Peyer's patch (tissue), 4 donors: Measurements from ENCODE around the gene FGF22.

Experiments
- CTCF ChIP-seq, 6 experiments: fragments of 450-650 bp in 4 of 6; fragments of 200-600 bp in 2 of 6; sonication (generic) in 1 of 6; IDR thresholded peaks; one replicate each; pipeline ENCODE4 v1.5.1; 2017 to 2019; ENCODE audit warnings: antibody characterized with exemption in 6 of 6, mild to moderate bottlenecking in 3 of 6, moderate library complexity in 1 of 6
- POLR2A ChIP-seq, 2 donors: fragments of 450-650 bp; IDR thresholded peaks; one replicate each; pipeline ENCODE4 v1.5.1; 2017; ENCODE audit warnings: antibody characterized with exemption in 2 of 2, mild to moderate bottlenecking in 2 of 2, moderate library complexity in 2 of 2

GRCh38 chr19:617551-618246 is 22.0 kb upstream of the FGF22 start:
- TF ChIP-seq CTCF (IDR thresholded peaks at IDR 0.05) (no peak), POLR2A (IDR thresholded peaks at IDR 0.05) (no peak)
